Vagina (tissue), 2 donors: Measurements from ENCODE around the gene CYP4F11. TPM values are rescaled to one million over a fixed set of nuclear protein-coding genes. Genes with fewer than 3 reads are reported as not detected.

Experiments used
- DNase-seq, 2 donors: peaks; one replicate each; pipeline ENCODE4 v3.0.0-alpha.2; 2017; ENCODE audit errors: extremely low spot score in 2 of 2
- H3K27ac ChIP-seq: fragments of 200-600 bp; sonication (generic); one replicate; pipeline ENCODE4 v1.5.1; 2019
- H3K27me3 ChIP-seq: fragments of 200-600 bp; sonication (generic); one replicate; pipeline ENCODE4 v1.5.1; 2019
- H3K36me3 ChIP-seq, 2 donors: fragments of 200-600 bp; sonication (generic); one replicate each; pipeline ENCODE4 v1.5.1; 2017 to 2019
- H3K4me1 ChIP-seq: fragments of 200-600 bp; sonication (generic); one replicate; pipeline ENCODE4 v1.5.1; 2019
- H3K4me3 ChIP-seq, 2 donors: fragments of 200-600 bp; sonication (generic); 1 replicate in 1 of 2; 2 replicates in 1 of 2; pipeline ENCODE4 v1.5.1; 2016 to 2019
- H3K9me3 ChIP-seq: fragments of 200-600 bp; sonication (generic); one replicate; pipeline ENCODE4 v1.5.1; 2019
- CTCF ChIP-seq, 3 experiments: fragments of 450-650 bp in 2 of 3; fragments of 200-600 bp in 1 of 3; sonication (generic) in 1 of 3; IDR thresholded peaks; one replicate each; pipeline ENCODE4 v1.5.1; 2017 to 2019; ENCODE audit warnings: antibody characterized with exemption in 3 of 3, mild to moderate bottlenecking in 2 of 3, moderate library complexity in 2 of 3
- POLR2A ChIP-seq, 2 donors: fragments of 450-650 bp; IDR thresholded peaks; one replicate each; pipeline ENCODE4 v1.6.1; 2017; ENCODE audit warnings: antibody characterized with exemption in 2 of 2, mild to moderate bottlenecking in 2 of 2, moderate library complexity in 2 of 2
- POLR2AphosphoS5 ChIP-seq, 2 donors: sonication (generic); formaldehyde crosslinking; IDR thresholded peaks; one replicate each; pipeline ENCODE4 v1.9.0; 2017; ENCODE audit warnings: antibody characterized with exemption in 2 of 2, mild to moderate bottlenecking in 2 of 2, low read depth in 1 of 2; ENCODE audit not compliant: insufficient read depth in 1 of 2
- intact Hi-C: fragments of 100-400 bp; cut with DNase I; formaldehyde crosslinking; loops from one replicate; pipeline ENCODE4 v1.15.1; 2023
- total RNA-seq: library from RNA; depleted of rRNA; stranded (reverse); fragments of >200 nt; gene quantifications from one replicate; pipeline ENCODE4 v1.2.3, GENCODE V29; 2016

Gene CYP4F11
- total RNA-seq, 1 donor from 2014 or later = 5.6 TPM

- no peaks in the 10 kb centered on the region for H3K27me3 ChIP-seq
These were observed 7.8 kb downstream of the CYP4F11 start for GRCh38 chr19:15926484-15926883.

GRCh38 chr19:15923702-15924101 is 10.6 kb downstream of the CYP4F11 start:
- H3K27ac ChIP-seq = no peak overlapping the region
- H3K4me1 ChIP-seq = no peaks in the 10 kb centered on the region
- H3K4me3 ChIP-seq = no peak overlapping the region
- DNase-seq = no peak
- intact Hi-C loops = no loop called here
- H3K36me3 ChIP-seq = no peaks in the 10 kb centered on the region
- TF ChIP-seq POLR2A (IDR thresholded peaks at IDR 0.05) = no peak
- TF ChIP-seq POLR2AphosphoS5 (IDR thresholded peaks at IDR 0.05; ENCODE audit: insufficient read depth in 1 of 2, low read depth in 1 of 2) = no peak
- no peak for TF ChIP-seq CTCF (IDR thresholded peaks at IDR 0.05)
- no peaks in the 10 kb centered on the region for H3K27me3 ChIP-seq
- H3K9me3 ChIP-seq = no peaks in the 10 kb centered on the region

More at GRCh38 chr19:15926484-15926883, 7.8 kb downstream of the CYP4F11 start:
- intact Hi-C loops = no loop called here
- Histone ChIP-seq H3K9me3 (no peaks in the 10 kb centered on the region), H3K36me3 (no peaks in the 10 kb centered on the region), H3K4me3 (no peak overlapping the region), H3K27ac (no peak overlapping the region), H3K4me1 (no peaks in the 10 kb centered on the region)
- TF ChIP-seq POLR2A (IDR thresholded peaks at IDR 0.05) (no peak), POLR2AphosphoS5 (IDR thresholded peaks at IDR 0.05; ENCODE audit: insufficient read depth in 1 of 2, low read depth in 1 of 2) (no peak), CTCF (IDR thresholded peaks at IDR 0.05) (no peak)
- DNase-seq = no peak

- Histone ChIP-seq H3K27me3 (no peaks in the 10 kb centered on the region), H3K4me1 (no peaks in the 10 kb centered on the region), H3K9me3 (no peaks in the 10 kb centered on the region), H3K4me3 (no peak overlapping the region), H3K27ac (no peak overlapping the region), H3K36me3 (no peaks in the 10 kb centered on the region)
- no peak for TF ChIP-seq POLR2A (IDR thresholded peaks at IDR 0.05)
- TF ChIP-seq CTCF (IDR thresholded peaks at IDR 0.05) = no peak
- no peak for TF ChIP-seq POLR2AphosphoS5 (IDR thresholded peaks at IDR 0.05; ENCODE audit: insufficient read depth in 1 of 2, low read depth in 1 of 2)
- intact Hi-C loops = no loop called here
- DNase-seq = no peak
These were observed 12.3 kb downstream of the CYP4F11 start for GRCh38 chr19:15922021-15922420.

- no peaks in the 10 kb centered on the region for H3K27me3 ChIP-seq
- DNase-seq = no peak
- no peak for TF ChIP-seq POLR2AphosphoS5 (IDR thresholded peaks at IDR 0.05; ENCODE audit: insufficient read depth in 1 of 2, low read depth in 1 of 2)
- TF ChIP-seq POLR2A (IDR thresholded peaks at IDR 0.05) = no peak
- TF ChIP-seq CTCF (IDR thresholded peaks at IDR 0.05) = no peak
- no peaks in the 10 kb centered on the region for H3K4me1 ChIP-seq
- no peak overlapping the region for H3K27ac ChIP-seq
- no peak overlapping the region for H3K4me3 ChIP-seq
- H3K9me3 ChIP-seq = no peaks in the 10 kb centered on the region
- H3K36me3 ChIP-seq = no peaks in the 10 kb centered on the region
- intact Hi-C loops = no loop called here
These were observed 15.1 kb downstream of the CYP4F11 start for GRCh38 chr19:15919243-15919642.

GRCh38 chr19:15915109-15915508 is 19.2 kb downstream of the CYP4F11 start:
- Histone ChIP-seq H3K36me3 (no peaks in the 10 kb centered on the region), H3K27ac (no peak overlapping the region), H3K4me1 (no peaks in the 10 kb centered on the region), H3K4me3 (no peak overlapping the region), H3K27me3 (no peaks in the 10 kb centered on the region), H3K9me3 (no peaks in the 10 kb centered on the region)
- no peak for DNase-seq
- TF ChIP-seq POLR2A (IDR thresholded peaks at IDR 0.05) = no peak
- TF ChIP-seq CTCF (IDR thresholded peaks at IDR 0.05) = no peak
- no peak for TF ChIP-seq POLR2AphosphoS5 (IDR thresholded peaks at IDR 0.05; ENCODE audit: insufficient read depth in 1 of 2, low read depth in 1 of 2)
- intact Hi-C loops = no loop called here
